ENCODE data around the gene AHSP.

DNA sequence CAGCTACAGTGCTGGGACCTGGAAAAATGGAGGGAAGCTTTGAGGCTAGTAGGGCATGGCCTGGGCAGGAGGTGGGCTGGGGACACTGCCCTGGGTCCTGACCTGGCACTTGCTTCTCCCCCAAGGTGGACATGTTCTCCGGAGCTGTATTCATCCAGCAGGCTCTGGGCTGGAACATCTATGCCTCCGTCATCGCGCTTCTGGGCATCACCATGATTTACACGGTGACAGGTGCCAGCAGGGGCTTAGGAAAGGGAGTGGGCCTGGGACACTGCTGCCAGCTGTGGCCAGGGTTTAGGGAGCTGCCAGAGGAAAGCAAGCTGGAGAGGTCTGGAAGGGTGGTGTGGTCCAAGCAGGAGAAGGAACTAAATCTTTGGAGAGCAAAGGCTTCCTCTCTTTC, 41.7 kb upstream of the AHSP start:
- TF ChIP-seq POLR2A (IDR thresholded peaks at IDR 0.05; ENCODE audit: low read depth, low read length) (no peak), TAF1 (IDR thresholded peaks at IDR 0.05; ENCODE audit: borderline replicate concordance, low read depth, low read length) (no peak)
